ENCODE measurements around the gene GAP43.

The GAP43 gene

DNA sequence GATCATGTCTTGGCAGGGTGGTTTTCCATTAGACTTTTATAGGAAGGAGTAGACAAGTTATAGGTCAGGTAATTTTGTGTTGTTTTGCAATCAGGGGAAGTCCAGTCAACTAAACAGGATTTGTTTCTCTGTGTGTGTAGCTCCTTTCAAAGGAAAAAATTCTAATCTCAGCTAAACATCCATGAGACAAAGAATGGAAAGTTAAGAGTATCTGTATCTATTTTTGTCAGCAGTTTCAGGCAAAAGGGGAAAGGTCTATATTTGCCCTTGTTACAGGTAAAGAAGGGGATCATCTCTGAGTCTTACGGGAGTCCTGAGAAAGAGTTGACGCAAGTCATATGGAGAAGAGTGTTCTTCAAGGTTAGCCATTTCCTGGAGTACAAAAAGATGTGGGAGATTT is 79.3 kb downstream of the GAP43 start:
- no peak overlapping the region for H3K9ac ChIP-seq (ENCODE audit: low read length)
- no peak overlapping the region for H3K4me3 ChIP-seq (ENCODE audit: insufficient read depth, low read length, poor library complexity, severe bottlenecking)
- no peaks in the 10 kb centered on the region for H3K9me2 ChIP-seq (replicated peaks; ENCODE audit: insufficient read depth, low read length)
- H3K27me3 ChIP-seq (ENCODE audit: low read length) = no peaks in the 10 kb centered on the region
- no peaks in the 10 kb centered on the region for H3K9me3 ChIP-seq (ENCODE audit: insufficient read depth, low read length)
- no peaks in the 10 kb centered on the region for H3K79me2 ChIP-seq (ENCODE audit: insufficient read depth, low read length)
- TF ChIP-seq EZH2phosphoT487 (conservative IDR thresholded peaks at IDR 0.05; ENCODE audit: low read length) (no peak), CTCF (IDR thresholded peaks at IDR 0.05; ENCODE audit: insufficient read depth, low read length, poor library complexity, severe bottlenecking) (no peak)
- H2AFZ ChIP-seq (ENCODE audit: low read depth, low read length, severe bottlenecking) = no peak overlapping the region
- H3K4me2 ChIP-seq (ENCODE audit: low read depth, low read length, poor library complexity, severe bottlenecking) = no peak overlapping the region
- H3K27ac ChIP-seq (ENCODE audit: low read depth, low read length) = no peak overlapping the region
- H3F3A ChIP-seq (ENCODE audit: insufficient read depth) = no peaks in the 10 kb centered on the region
- H4K20me1 ChIP-seq (ENCODE audit: low read depth, low read length) = no peaks in the 10 kb centered on the region
- H3K36me3 ChIP-seq (ENCODE audit: low read length) = no peaks in the 10 kb centered on the region

GRCh38 chr3:115704661-115705338 is 81.5 kb downstream of the GAP43 start:
- no peak overlapping the region for H3K4me2 ChIP-seq (ENCODE audit: low read depth, low read length, poor library complexity, severe bottlenecking)
- H3F3A ChIP-seq (ENCODE audit: insufficient read depth) = no peaks in the 10 kb centered on the region
- TF ChIP-seq CTCF (IDR thresholded peaks at IDR 0.05; ENCODE audit: insufficient read depth, low read length, poor library complexity, severe bottlenecking) (no peak), EZH2phosphoT487 (conservative IDR thresholded peaks at IDR 0.05; ENCODE audit: low read length) (no peak)
- no peak overlapping the region for H3K9ac ChIP-seq (ENCODE audit: low read length)
- H3K79me2 ChIP-seq (ENCODE audit: insufficient read depth, low read length) = no peaks in the 10 kb centered on the region
- no peaks in the 10 kb centered on the region for H3K27me3 ChIP-seq (ENCODE audit: low read length)
- H2AFZ ChIP-seq (ENCODE audit: low read depth, low read length, severe bottlenecking) = no peak overlapping the region
- no peaks in the 10 kb centered on the region for H4K20me1 ChIP-seq (ENCODE audit: low read depth, low read length)
- no peaks in the 10 kb centered on the region for H3K9me3 ChIP-seq (ENCODE audit: insufficient read depth, low read length)
- H3K27ac ChIP-seq (ENCODE audit: low read depth, low read length) = no peak overlapping the region
- no peaks in the 10 kb centered on the region for H3K9me2 ChIP-seq (replicated peaks; ENCODE audit: insufficient read depth, low read length)
- no peak overlapping the region for H3K4me3 ChIP-seq (ENCODE audit: insufficient read depth, low read length, poor library complexity, severe bottlenecking)
- no peaks in the 10 kb centered on the region for H3K36me3 ChIP-seq (ENCODE audit: low read length)

DNA sequence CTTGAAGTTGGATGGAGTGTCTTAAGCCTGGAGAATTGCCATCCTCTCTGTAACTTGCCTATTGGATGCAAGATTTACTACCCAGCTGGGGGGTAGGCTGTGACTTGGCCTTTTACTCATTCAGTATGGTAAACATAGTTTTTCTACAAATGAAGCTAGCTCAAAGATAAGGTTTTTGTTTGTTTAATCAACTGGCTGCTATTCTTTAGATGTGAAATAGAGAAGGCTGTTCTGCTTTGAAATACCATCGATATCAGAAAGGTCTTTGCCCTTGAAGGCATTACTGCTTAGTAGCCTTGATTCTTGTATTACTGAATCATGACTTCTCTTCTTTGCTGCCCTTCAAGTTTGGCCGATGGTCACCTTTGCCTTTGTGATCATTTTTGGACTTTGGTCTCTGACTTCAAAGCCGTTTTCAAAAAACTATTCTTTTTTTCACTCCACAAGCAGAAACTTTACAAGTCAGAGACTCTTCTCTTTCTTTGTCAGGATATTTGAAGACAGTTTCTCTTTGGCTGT is 83.1 kb downstream of the GAP43 start:
- Histone ChIP-seq H3K9ac (ENCODE audit: low read length) (no peak overlapping the region), H3K36me3 (ENCODE audit: low read length) (no peaks in the 10 kb centered on the region), H3K4me2 (ENCODE audit: low read depth, low read length, poor library complexity, severe bottlenecking) (no peak overlapping the region), H3K27me3 (ENCODE audit: low read length) (no peaks in the 10 kb centered on the region), H3K27ac (ENCODE audit: low read depth, low read length) (no peak overlapping the region), H2AFZ (ENCODE audit: low read depth, low read length, severe bottlenecking) (no peak overlapping the region), H3K9me3 (ENCODE audit: insufficient read depth, low read length) (no peaks in the 10 kb centered on the region), H3F3A (ENCODE audit: insufficient read depth) (no peaks in the 10 kb centered on the region), H3K79me2 (ENCODE audit: insufficient read depth, low read length) (no peaks in the 10 kb centered on the region), H3K9me2 (replicated peaks; ENCODE audit: insufficient read depth, low read length) (no peaks in the 10 kb centered on the region), H4K20me1 (ENCODE audit: low read depth, low read length) (no peaks in the 10 kb centered on the region), H3K4me3 (ENCODE audit: insufficient read depth, low read length, poor library complexity, severe bottlenecking) (no peak overlapping the region)
- no peak for TF ChIP-seq CTCF (IDR thresholded peaks at IDR 0.05; ENCODE audit: insufficient read depth, low read length, poor library complexity, severe bottlenecking)
- TF ChIP-seq EZH2phosphoT487 (conservative IDR thresholded peaks at IDR 0.05; ENCODE audit: low read length) = no peak
